Activated effector memory CD4-positive, alpha-beta T cell treated with anti-CD3 and anti-CD28 coated beads, Interleukin-2, amount 50 U/mL, for 16 hours (primary cell): ENCODE data around the gene ZNF138.

Experiments used
- DNase-seq: peaks from one replicate; pipeline ENCODE4 v3.0.0-alpha.2; 2020

Gene ZNF138

GRCh38 chr7:64876792-64877713, 82.8 kb downstream of the ZNF138 start:
- peak; percentile 90 for DNase-seq

- DNase-seq, result peak; percentile 63
Observed at GRCh38 chr7:64877714-64878610, 83.7 kb downstream of the ZNF138 start.

GRCh38 chr7:64878684-64879083, 84.5 kb downstream of the ZNF138 start:
- no peak for DNase-seq

- DNase-seq, result peak; percentile 34
Observed at GRCh38 chr7:64879086-64879730, 85.0 kb downstream of the ZNF138 start.

GRCh38 chr7:64879800-64880199, 85.6 kb downstream of the ZNF138 start:
- peak; percentile 58 for DNase-seq

GRCh38 chr7:64880322-64881297, 86.4 kb downstream of the ZNF138 start:
- peak; percentile 42 for DNase-seq

GRCh38 chr7:64881461-64882287, 87.4 kb downstream of the ZNF138 start:
- peak; percentile 36 for DNase-seq

- DNase-seq, result peak; percentile 74
Observed at GRCh38 chr7:64882341-64883112, 88.3 kb downstream of the ZNF138 start.
